Hepatocyte (in vitro differentiated cells): ENCODE measurements around the gene DPPA5.

Source experiments
- CTCF ChIP-seq: fragments of 200-600 bp; sonication (generic); IDR thresholded peaks from 2 replicates; pipeline ENCODE4 v1.5.1; 2016; ENCODE audit warnings: antibody characterized with exemption, mild to moderate bottlenecking; ENCODE audit not compliant: poor library complexity
- EZH2 ChIP-seq: fragments of 200-600 bp; sonication (generic); IDR thresholded peaks from 2 replicates; pipeline ENCODE4 v1.6.1; 2016; ENCODE audit warnings: antibody characterized with exemption, mild to moderate bottlenecking, borderline replicate concordance
- EZH2phosphoT487 ChIP-seq: fragments of 200-600 bp; sonication (generic); IDR thresholded peaks from one replicate; pipeline ENCODE4 v1.6.1; 2018; ENCODE audit warnings: antibody characterized with exemption, mild to moderate bottlenecking, low read depth, moderate library complexity; ENCODE audit not compliant: unreplicated experiment, severe bottlenecking

GRCh38 chr6:73323323-73323722 is 30.8 kb downstream of the DPPA5 start:
- no peak for TF ChIP-seq CTCF
- no peak for TF ChIP-seq EZH2phosphoT487
- TF ChIP-seq EZH2: no peak
